ENCODE data around the gene ROBO4. TPM values are rescaled to one million over a fixed set of nuclear protein-coding genes. Genes with fewer than 3 reads are reported as not detected.

Gene ROBO4
- total and polyA plus RNA-seq, 9 of the 15 experiments (the other 6 are each of a cell fraction or from before 2014, with no cell fraction given), result not detected

- no peak for TF ChIP-seq MNT (conservative IDR thresholded peaks at IDR 0.05)
- no peak for TF ChIP-seq NRF1 (conservative IDR thresholded peaks at IDR 0.05 in 1 of 2, IDR thresholded peaks at IDR 0.05 in 1 of 2)
- TF ChIP-seq E2F8 (IDR thresholded peaks at IDR 0.05; ENCODE audit: low read depth, partially characterized antibody), result no peak
- TF ChIP-seq PCBP2 (IDR thresholded peaks at IDR 0.05; ENCODE audit: low read depth, low read length, poor library complexity, severe bottlenecking), result no peak
- no peak for TF ChIP-seq PCBP1 (IDR thresholded peaks at IDR 0.05; ENCODE audit: low read depth, low read length, poor library complexity, severe bottlenecking)
- TF ChIP-seq KAT8 (IDR thresholded peaks at IDR 0.05; ENCODE audit: low read depth), result no peak
- TF ChIP-seq ZNF740 (CRISPR knock-in tag; IDR thresholded peaks at IDR 0.05), result no peak
- TF ChIP-seq ZNF740 (tag; IDR thresholded peaks at IDR 0.05), result no peak
- no peak for TF ChIP-seq ATF1 (CRISPR knock-in tag; IDR thresholded peaks at IDR 0.05)
- no peak for TF ChIP-seq ATF1 (tag; IDR thresholded peaks at IDR 0.05)
- TF ChIP-seq ILF3 (IDR thresholded peaks at IDR 0.05; ENCODE audit: borderline replicate concordance), result no peak
- TF ChIP-seq HMGXB4 (CRISPR knock-in tag; IDR thresholded peaks at IDR 0.05), result no peak
- no peak for TF ChIP-seq MTA2 (IDR thresholded peaks at IDR 0.05; ENCODE audit: low read depth)
Measured at GRCh38 chr11:124867700-124868099, 30.0 kb downstream of the ROBO4 start (continued).

All from K562 (cell line).